Measurements from ENCODE around the gene ATP1B2. TPM values are rescaled to one million over a fixed set of nuclear protein-coding genes. Genes with fewer than 3 reads are reported as not detected.

Gene ATP1B2
- polyA plus RNA-seq, 1 experiment = not detected

DNA sequence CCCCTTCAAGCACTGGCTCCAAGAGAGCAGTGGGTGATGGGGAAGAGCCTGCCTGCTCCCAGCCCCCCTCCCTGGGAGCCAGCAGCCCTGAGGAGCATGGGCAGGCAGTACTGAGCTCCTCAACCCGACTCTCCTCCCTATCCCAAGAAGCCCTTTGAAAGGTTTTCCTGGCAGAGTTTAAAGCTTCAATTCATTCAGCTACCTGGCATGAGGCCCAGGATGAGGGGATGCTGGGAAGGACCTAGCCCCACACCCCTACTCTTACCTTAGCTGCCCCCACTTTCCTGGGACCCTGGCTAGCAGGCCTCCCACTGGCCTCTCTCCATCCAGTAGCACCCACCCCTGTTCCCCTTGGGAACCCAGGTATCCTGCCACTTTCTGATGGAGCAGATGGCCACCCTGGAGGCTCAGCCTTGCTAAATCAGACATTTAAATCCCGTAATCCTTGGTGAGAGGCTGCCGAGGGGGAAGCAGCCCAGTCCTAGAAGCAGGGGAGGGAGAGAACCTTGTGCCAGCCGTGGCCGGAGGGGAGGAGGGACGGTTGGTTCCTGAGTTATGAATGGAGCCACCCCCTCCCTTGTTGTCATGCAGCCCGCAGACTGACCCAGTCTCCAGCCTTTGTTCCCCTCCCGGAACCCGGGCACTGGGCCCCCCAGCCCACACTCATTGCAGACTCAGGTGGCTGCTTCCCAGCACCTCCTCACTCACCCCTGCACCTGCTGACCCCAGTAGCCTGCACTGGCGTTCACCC is 17.1 kb downstream of the ATP1B2 start:
- no peak for DNase-seq (ENCODE audit: low read depth)
- Histone ChIP-seq H3K36me3 (ENCODE audit: control insufficient read depth, insufficient read depth, low read length) (peaks cover 16% of the 10 kb centered on the region), H3K27me3 (ENCODE audit: control insufficient read depth, insufficient read depth, low read length) (no peaks in the 10 kb centered on the region), H3K4me3 (ENCODE audit: low read depth, low read length) (no peak overlapping the region)
- CTCF ChIA-PET = interaction anchor here (0.7 to 1.0 kb wide), 3 partner anchors 10 to 35 kb away, joined by 3 to 5 read pairs (median 3); partner anchors contain the start of gene WRAP53
- TF ChIP-seq, protein P1, sequence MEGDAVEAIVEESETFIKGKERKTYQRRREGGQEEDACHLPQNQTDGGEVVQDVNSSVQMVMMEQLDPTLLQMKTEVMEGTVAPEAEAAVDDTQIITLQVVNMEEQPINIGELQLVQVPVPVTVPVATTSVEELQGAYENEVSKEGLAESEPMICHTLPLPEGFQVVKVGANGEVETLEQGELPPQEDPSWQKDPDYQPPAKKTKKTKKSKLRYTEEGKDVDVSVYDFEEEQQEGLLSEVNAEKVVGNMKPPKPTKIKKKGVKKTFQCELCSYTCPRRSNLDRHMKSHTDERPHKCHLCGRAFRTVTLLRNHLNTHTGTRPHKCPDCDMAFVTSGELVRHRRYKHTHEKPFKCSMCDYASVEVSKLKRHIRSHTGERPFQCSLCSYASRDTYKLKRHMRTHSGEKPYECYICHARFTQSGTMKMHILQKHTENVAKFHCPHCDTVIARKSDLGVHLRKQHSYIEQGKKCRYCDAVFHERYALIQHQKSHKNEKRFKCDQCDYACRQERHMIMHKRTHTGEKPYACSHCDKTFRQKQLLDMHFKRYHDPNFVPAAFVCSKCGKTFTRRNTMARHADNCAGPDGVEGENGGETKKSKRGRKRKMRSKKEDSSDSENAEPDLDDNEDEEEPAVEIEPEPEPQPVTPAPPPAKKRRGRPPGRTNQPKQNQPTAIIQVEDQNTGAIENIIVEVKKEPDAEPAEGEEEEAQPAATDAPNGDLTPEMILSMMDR (IDR thresholded peaks at IDR 0.05; ENCODE audit: insufficient read depth, low read depth, low read length) = no peak
- POLR2A ChIA-PET = no interaction called here

DNA sequence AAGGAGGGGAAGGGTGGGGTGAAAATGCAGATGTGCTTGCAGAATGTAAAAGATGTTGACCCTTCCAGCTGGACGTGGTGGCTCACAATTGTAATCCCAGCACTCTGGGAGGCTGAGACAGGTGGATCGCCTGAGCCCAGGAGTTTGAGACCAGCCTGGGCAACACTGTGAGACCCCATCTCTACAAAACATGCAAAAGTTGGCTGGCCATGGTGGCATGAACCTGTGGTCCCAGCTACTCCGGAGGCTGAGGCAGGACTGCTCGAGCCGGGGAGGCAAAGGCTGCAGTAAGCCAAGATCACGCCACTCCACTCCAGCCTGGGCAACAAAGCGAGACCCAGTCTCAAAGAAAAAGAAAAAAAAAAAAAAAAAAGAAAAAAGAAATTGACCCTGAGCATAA is 17.8 kb downstream of the ATP1B2 start:
- TF ChIP-seq, protein P1 (IDR thresholded peaks at IDR 0.05; ENCODE audit: insufficient read depth, low read depth, low read length) = no peak
- Histone ChIP-seq H3K36me3 (ENCODE audit: control insufficient read depth, insufficient read depth, low read length) (peaks cover 19% of the 10 kb centered on the region), H3K4me3 (ENCODE audit: low read depth, low read length) (no peak overlapping the region), H3K27me3 (ENCODE audit: control insufficient read depth, insufficient read depth, low read length) (no peaks in the 10 kb centered on the region)
- ChIA-PET POLR2A (no interaction called here), CTCF (no interaction called here)
- no peak for DNase-seq (ENCODE audit: low read depth)

DNA sequence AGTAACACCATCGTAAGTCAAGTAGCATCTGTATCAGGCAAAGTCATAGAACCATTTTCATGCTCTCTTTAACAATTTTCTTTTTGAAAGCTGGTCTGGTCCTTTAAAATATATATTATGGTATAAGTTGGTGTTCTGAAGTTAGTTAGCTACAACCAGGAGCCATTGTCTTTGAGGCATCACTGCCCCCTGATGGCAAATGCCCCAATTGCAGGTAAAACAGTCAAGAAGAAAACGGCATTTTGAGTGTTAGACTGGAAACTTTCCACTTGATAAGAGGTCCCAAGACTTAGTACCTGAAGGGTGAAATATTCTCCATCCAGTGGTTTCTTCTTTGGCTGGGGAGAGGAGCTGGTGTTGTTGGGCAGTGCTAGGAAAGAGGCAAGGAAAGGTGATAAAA is 22.5 kb downstream of the ATP1B2 start:
- H3K27me3 ChIP-seq (ENCODE audit: control insufficient read depth, insufficient read depth, low read length) = no peaks in the 10 kb centered on the region
- no peak overlapping the region for H3K4me3 ChIP-seq (ENCODE audit: low read depth, low read length)
- TF ChIP-seq, protein P1 (IDR thresholded peaks at IDR 0.05; ENCODE audit: insufficient read depth, low read depth, low read length) = peak; percentile 48
- DNase-seq (ENCODE audit: low read depth) = no peak
- CTCF ChIA-PET = interaction anchor here (0.9 to 2.5 kb wide), 7 partner anchors 10 to 159 kb away, joined by 3 to 14 read pairs (median 6); partner anchors contain the start of genes TP53 and WRAP53
- H3K36me3 ChIP-seq (ENCODE audit: control insufficient read depth, insufficient read depth, low read length) = peaks cover 37% of the 10 kb centered on the region
- POLR2A ChIA-PET = no interaction called here

DNA sequence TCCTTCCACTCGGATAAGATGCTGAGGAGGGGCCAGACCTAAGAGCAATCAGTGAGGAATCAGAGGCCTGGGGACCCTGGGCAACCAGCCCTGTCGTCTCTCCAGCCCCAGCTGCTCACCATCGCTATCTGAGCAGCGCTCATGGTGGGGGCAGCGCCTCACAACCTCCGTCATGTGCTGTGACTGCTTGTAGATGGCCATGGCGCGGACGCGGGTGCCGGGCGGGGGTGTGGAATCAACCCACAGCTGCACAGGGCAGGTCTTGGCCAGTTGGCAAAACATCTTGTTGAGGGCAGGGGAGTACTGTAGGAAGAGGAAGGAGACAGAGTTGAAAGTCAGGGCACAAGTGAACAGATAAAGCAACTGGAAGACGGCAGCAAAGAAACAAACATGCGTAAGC is 24.2 kb downstream of the ATP1B2 start:
- TF ChIP-seq, protein P1 (IDR thresholded peaks at IDR 0.05; ENCODE audit: insufficient read depth, low read depth, low read length) = no peak
- CTCF ChIA-PET = interaction anchor here (1.4 kb wide), 1 partner anchor 10 kb away, joined by 4 read pairs; no protein-coding TSS in a partner anchor
- DNase-seq (ENCODE audit: low read depth) = no peak
- Histone ChIP-seq H3K36me3 (ENCODE audit: control insufficient read depth, insufficient read depth, low read length) (peaks cover 28% of the 10 kb centered on the region), H3K4me3 (ENCODE audit: low read depth, low read length) (no peak overlapping the region), H3K27me3 (ENCODE audit: control insufficient read depth, insufficient read depth, low read length) (no peaks in the 10 kb centered on the region)
- POLR2A ChIA-PET = no interaction called here

DNA sequence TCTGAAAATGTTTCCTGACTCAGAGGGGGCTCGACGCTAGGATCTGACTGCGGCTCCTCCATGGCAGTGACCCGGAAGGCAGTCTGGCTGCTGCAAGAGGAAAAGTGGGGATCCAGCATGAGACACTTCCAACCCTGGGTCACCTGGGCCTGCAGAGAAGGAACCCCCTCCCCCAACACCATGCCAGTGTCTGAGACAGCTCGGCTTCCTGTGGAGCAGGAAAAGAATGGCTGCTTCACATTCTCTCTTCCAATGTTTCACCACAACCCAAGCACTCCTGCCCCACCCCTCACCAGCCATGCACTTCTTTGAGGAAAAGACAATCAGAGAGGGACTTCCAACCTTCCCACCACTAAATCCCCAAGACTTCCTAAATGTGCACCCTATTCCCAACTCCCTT is 25.8 kb downstream of the ATP1B2 start:
- Histone ChIP-seq H3K4me3 (ENCODE audit: low read depth, low read length) (no peak overlapping the region), H3K36me3 (ENCODE audit: control insufficient read depth, insufficient read depth, low read length) (peaks cover 25% of the 10 kb centered on the region), H3K27me3 (ENCODE audit: control insufficient read depth, insufficient read depth, low read length) (no peaks in the 10 kb centered on the region)
- POLR2A ChIA-PET = no interaction called here
- CTCF ChIA-PET = no interaction called here
- TF ChIP-seq, protein P1 (IDR thresholded peaks at IDR 0.05; ENCODE audit: insufficient read depth, low read depth, low read length) = no peak
- no peak for DNase-seq (ENCODE audit: low read depth)
